ENCODE measurements around the gene LBHD1.
"Not testable (repeated sequence)": the region's sequence is repeated elsewhere in the genome, so short reads cannot be mapped to it uniquely, and the experiment has no call there.

Gene LBHD1

DNA sequence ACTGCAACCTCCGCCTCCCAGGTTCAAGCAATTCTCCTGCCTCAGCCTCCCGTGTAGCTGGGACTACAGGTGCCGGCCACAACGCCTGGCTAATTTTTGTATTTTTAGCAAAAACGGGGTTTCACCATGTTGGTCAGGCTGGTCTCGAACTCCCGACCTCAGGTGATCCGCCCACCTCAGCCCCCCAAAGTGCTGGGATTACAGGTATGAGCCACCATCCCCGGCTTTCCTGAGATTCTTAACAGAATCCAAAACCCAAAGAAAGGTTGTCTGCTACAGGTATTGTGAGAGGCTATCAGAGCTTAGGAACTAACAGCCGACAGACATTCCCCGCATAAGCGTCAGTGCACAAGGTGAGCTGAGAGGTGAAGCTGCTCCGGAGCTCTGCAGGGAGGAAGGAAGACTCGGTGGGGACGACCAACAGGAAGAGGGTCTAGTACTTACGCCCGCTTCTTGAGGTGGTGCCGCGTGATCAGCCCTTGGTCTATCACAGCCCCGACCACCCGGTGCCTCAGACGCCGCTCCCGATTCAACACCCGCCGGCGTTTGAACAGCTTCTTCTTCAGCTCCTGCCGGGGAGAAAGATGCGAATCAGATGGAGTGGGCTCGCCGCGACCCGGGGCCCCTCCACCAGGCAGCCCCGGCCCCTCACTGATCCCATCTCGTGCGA, 7.5 kb downstream of the LBHD1 start:
- TF ChIP-seq ZNF274 (IDR thresholded peaks at IDR 0.05; ENCODE audit: low read depth, low read length): no peak

DNA sequence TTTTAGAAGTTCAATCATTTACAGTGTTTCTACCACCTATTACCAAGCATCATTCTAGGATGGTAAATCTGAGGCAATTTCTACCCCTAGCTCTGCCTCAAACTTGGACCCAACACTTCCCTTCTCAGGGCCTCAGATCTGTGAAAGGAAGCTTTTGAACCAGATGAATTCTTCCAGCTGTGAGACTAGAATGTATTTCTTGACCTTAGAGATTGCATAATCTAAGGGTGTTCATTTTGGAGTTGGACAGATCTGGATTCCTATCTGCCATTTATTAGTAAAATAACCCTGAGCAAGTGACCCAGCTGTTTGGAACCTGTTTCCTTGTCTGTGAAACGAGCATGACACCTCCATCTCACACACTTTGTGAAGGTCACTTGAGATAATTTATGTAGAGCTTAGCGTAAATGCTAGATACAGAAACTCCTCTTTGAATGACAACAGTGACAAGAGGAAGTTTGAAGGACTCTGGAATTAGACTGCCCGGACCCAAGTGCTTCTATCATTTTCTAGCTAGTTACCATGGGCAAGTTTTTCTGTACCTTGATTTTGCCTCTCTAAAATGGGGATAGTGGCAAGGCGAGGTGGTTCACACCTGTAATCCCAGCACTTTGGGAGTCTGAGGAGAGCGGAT, 15.2 kb downstream of the LBHD1 start:
- H3K4me3 ChIP-seq (ENCODE audit: low read length): no peak overlapping the region
- TF ChIP-seq ZNF274 (IDR thresholded peaks at IDR 0.05; ENCODE audit: low read depth, low read length): no peak

More for the DNA sequence above, 7.5 kb downstream of the LBHD1 start:
- H3K4me3 ChIP-seq (ENCODE audit: low read length): peak overlapping the region; percentile 83

DNA sequence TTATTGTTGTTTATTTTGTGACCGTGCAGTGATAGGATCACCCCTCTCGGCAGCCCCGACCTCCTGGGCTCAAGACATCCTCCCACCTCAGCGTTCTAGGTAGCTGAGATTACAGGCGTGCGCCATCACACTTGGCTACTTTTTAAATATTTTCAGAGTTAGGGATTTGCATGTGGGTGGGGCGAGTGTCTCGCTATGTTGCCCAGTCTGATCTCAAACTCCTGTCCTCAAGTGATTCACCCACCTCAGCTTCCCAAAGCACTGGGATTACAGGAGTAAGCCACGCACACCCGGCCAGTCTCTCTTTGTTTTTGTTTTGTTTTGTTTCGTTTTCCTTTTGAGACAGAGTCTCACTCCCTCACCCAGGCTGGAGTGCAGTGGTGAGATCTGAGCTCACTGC, 17.8 kb downstream of the LBHD1 start:
- no peak for TF ChIP-seq ZNF274 (IDR thresholded peaks at IDR 0.05; ENCODE audit: low read depth, low read length)
- no peak overlapping the region for H3K4me3 ChIP-seq (ENCODE audit: low read length)

DNA sequence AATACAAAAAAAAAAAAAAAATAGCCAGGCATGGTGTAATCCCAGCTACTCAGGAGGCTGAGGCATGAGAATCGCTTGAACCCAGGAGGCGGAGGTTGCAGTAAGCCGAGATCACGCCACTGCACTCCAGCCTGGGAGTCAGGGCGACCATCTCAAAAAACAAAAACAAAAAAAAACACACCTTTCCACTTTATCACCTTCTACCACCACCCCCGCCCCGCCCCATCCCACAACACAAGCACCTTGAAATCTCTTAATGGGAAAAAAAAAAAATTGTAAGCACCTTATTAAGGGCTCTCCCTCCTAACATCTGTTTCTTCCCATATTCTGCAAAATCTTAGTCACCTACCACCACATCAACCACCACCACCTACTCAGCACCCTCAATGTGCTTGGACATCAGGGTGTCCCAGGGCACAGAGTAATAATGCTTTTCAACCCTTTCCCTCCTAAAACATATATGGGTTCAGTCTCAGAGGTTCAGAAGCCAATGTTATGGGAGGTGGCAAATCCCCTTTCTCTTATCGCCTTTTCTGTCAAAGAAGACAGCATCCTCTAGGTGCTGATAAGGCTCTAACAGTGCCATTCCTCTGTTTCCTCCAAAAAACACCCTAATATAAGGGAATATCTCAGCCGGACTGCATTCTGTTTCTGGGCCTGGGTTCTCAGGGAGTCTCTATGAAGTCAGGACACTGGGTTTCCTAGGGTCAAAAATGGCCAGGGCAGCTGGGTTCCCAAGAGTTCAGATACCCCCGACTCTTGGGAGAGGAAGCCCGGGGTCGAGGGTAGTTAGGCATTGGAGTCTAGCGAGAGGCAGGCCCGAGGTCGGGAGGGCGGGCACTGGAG, 19.7 kb downstream of the LBHD1 start:
- no peak for TF ChIP-seq ZNF274 (IDR thresholded peaks at IDR 0.05; ENCODE audit: low read depth, low read length)
- peak overlapping the region; percentile 96 for H3K4me3 ChIP-seq (ENCODE audit: low read length)

DNA sequence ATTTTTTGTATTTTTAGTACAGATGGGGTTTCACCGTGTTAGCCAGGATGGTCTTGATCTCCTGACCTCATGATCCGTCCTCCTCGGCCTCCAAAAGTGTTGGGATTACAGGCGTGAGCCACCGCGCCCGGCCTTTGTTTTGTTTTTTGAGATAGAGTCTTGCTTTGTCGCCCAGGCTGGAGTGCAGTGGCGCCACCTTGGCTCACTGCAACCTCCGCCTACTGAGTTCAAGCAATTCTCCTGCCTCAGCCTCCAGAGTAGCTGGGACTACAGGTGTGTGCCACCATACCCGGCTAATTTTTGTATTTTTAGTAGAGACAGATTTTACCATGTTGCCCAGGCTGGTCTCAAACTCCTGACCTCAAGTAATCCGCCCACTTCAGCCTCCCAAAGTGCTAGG, 21.8 kb downstream of the LBHD1 start:
- H3K4me3 ChIP-seq (ENCODE audit: low read length): not testable (repeated sequence)

DNA sequence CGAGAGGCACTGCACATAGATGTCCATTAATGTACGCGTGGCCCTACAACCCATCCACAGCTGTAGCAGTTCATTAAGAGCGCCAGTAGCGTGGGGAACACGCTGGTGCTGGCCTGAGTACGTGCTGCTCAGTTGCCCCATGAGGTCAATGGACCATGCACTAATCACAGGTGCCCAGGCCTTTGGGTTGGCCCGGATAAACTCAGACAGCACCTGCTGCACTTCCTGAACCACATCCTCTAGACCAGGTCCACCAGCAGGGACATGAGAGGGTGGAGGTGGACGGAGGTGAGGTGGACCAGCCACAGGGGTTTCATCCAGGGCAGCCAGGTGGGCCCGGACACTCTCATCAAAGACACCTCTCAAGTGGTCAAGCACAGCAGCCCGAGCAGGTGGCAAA, 22.6 kb downstream of the LBHD1 start:
- no peak overlapping the region for H3K4me3 ChIP-seq (ENCODE audit: low read length)
- no peak for TF ChIP-seq ZNF274 (IDR thresholded peaks at IDR 0.05; ENCODE audit: low read depth, low read length)

DNA sequence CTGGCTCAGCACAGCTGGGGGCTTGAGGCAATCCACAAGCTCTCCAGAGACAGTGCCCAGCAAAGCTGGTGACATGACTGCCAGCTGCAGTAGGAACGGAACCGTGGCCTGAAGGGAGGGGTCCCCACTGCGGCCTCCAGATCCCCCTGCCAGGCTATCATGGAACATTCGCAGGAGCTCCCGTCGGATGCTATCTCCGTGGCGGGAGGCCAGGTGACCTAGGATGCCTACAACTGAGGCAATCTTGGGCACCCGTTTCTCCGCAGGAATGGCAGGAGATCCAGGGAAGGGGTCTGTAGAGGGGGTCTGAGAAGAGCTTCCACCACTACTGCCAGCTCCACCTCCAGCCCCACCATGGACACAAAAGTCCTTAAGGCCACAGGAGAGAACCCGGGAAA, 23.1 kb downstream of the LBHD1 start:
- TF ChIP-seq ZNF274 (IDR thresholded peaks at IDR 0.05; ENCODE audit: low read depth, low read length): no peak
- no peak overlapping the region for H3K4me3 ChIP-seq (ENCODE audit: low read length)

DNA sequence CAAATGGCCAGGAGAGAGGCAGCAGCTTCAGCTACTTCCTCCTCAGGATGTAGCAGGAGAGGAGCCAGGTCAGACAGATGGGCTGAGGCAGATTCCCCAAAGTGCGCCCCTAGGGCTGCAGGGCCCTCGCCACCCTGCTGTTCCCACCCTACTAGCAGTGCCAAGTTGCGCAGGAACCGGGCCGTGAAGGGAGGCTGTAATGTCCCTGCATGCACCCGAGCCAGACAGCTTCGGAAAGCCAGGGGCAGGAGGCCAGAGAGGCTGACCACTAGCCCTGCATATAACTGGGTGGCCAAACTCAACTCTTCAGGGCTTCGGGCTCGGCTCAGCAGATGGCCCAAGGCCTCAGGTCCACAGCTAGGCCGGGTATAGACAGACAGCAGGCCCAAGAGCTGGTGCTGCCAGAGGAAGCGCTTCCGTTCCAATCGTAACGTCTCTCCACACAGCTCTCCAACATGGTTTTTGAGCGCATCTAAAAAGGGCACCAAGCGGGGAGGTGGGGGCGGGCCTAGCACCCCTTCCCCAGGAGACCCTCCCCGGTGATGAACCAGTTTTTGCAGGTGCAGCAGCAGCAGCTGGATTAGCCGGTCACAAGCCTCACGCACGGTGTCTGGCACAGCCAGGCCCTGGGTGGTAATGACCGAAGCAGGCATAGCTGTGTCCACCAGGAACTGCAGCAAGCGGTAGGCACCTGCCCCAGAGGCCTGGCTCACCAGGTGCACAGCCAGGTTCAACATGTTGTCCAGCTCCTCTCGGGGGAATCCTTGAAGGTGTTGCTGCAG, 23.7 kb downstream of the LBHD1 start:
- TF ChIP-seq ZNF274 (IDR thresholded peaks at IDR 0.05; ENCODE audit: low read depth, low read length): no peak
- H3K4me3 ChIP-seq (ENCODE audit: low read length): no peak overlapping the region

DNA sequence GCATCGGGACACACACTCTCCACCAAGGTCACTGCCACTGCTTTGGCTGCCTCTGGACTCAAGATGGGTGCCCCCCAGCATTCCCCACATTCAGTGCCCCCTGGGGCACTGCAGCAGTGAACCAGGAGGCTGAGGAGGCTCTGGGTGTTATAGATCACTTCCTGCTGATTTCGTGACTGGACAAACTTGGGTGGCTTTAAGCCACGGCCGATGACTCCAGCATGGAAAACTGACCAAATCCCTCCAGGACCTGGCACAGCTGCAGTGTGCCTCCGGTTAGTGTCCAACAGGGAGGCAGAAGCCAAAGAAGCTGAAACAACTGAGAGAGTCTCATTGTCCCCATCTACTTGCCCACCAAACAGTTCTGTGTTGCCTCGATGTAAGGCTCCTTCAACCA, 24.5 kb downstream of the LBHD1 start:
- no peak for TF ChIP-seq ZNF274 (IDR thresholded peaks at IDR 0.05; ENCODE audit: low read depth, low read length)
- H3K4me3 ChIP-seq (ENCODE audit: low read length): no peak overlapping the region

DNA sequence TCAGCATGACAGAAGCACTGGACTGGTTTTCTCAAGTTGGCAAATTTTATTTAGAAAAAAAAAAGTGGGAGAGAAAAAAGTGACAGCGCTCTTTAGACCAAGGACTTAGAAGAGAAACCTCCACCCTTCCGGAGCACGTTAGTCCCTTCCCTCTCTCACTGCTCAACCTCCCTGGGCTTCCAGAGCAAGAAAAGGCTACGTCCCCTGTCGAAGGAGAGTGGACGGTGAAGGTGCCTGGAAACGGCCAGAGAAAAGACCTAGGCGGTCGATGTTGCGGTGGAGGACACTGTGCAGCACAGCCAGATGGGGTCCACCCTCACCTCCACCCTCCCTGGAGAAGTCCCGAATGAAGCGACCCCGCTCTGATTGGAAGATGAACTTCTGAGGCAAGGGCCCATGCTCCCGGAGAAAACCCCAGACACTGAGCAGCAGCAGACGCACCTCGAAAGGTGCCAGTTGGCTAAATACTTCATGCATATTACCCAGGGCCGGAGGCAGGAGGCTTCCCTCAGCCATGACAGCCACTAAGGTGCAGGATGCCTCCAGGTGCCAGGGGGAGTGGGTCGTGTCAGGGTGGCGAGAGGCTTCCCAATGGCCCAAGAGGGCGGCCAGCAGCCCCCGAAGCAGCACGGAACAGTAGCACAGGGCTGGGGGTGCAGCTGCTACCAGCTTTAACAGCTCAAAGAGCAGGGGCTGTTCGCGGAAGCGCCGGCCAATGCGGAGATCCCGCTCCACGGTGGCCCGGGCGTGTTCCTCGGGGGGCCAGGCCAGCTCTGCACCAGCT, 25.1 kb downstream of the LBHD1 start:
- no peak for TF ChIP-seq ZNF274 (IDR thresholded peaks at IDR 0.05; ENCODE audit: low read depth, low read length)
- no peak overlapping the region for H3K4me3 ChIP-seq (ENCODE audit: low read length)

DNA sequence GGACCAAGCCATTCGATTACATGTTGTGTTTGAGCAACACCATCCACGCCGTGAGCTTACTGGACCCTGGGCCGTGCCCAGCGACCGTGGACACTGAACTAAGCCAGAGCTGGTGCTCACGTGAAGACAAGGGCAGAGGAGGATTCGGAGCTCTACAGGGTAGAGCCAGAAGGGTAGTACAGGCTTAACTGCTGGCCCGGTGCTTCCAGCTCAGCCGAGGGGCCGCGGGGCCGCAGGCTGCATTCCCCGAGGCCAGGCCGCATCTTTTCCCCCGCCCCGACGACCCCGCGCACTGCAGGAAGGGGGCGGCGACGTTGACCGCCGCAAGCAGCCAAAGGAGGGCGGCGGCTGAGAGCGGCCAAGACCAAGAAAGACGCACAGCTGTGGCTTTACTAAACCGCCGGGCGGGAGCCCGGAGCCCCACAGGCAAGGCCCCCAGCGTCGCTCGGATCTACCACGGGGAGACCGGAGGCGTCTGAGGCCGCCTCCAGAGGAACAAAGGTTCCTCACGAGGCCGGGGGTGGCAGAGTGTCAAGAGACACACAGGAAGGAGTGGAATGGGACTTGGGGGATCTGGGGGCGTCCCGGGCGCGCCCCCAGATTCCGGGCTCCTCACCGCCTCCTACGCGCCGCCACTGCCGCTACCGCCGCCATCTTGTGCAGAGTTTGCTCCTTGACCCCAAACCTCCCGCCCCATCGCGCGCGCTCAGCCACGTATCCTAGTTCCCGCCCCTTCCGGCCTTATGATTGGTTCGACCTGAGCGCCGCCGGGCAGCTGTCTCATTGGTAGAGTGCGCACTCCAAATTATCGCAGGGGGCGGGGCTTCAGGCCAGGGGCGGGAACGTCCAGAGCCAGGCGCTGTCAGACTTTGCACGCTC, 25.9 kb downstream of the LBHD1 start, which contains the start of gene GANAB:
TSS of gene GANAB (minus strand) at position 668 of the 879 bp plus-strand sequence. CDS start at position 654, 14 bp downstream.
- H3K4me3 ChIP-seq (ENCODE audit: low read length): peak within 1 kb of the TSS; percentile 96
- TF ChIP-seq ZNF274 (IDR thresholded peaks at IDR 0.05; ENCODE audit: low read depth, low read length): no peak

DNA sequence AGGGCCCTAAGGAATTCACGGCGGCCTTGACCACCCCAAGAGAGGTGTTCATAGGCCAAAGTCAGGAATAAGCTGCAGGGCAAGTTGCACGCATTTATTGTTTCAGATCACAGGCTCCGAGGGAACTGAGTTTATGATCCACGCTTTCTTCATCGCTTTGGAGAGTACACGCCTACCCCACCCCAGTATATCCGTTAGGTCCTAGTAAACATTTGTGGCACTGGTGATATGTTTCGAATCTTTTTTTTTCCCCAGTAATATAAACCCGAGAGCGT, 26.5 kb downstream of the LBHD1 start:
- H3K4me3 ChIP-seq (ENCODE audit: low read length): peak overlapping the region; percentile 96
- no peak for TF ChIP-seq ZNF274 (IDR thresholded peaks at IDR 0.05; ENCODE audit: low read depth, low read length)

DNA sequence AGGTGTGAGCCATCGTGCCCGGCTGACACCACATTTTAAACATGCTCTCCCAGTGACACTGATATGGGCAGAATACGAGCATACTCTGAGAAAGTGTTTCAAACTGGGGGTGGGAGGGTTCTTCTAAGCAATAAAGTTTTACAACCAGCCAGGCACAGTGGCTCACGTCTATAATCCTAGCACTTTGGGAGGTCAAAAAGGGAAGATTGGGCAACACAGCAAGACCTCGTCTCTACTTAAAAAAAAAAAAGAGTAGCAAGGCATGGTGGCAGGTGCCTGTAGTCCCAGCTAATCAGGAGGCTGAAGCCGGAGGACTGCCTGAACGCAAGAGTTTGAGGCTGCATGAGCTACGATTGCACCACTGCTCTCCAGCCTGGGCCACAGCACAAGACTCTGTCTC, 27.8 kb downstream of the LBHD1 start:
- H3K4me3 ChIP-seq (ENCODE audit: low read length): no peak overlapping the region
- TF ChIP-seq ZNF274 (IDR thresholded peaks at IDR 0.05; ENCODE audit: low read depth, low read length): no peak
